Cardiac fibroblast (primary cell): ENCODE measurements around the gene SACM1L.

Experiments
- DNase-seq, 2 donors: peaks; one replicate each; pipeline versions ENCODE4 v3.0.0 to v3.0.0-alpha.2; 2010; ENCODE audit warnings: low read depth in 2 of 2
- H3K4me3 ChIP-seq, 2 donors: replicated peaks in 1 of 2; 1 replicate in 1 of 2; 2 replicates in 1 of 2; pipeline ENCODE4 v1.5.1; 2011; ENCODE audit warnings: low read depth in 2 of 2, low read length in 2 of 2, mild to moderate bottlenecking in 2 of 2, moderate library complexity in 1 of 2
- TF ChIP-seq, protein P1 (sequence below): IDR thresholded peaks from one replicate; pipeline ENCODE4 v1.5.1; 2011; ENCODE audit warnings: low read depth, mild to moderate bottlenecking, low read length, inconsistent platforms

SACM1L gene, protein sequence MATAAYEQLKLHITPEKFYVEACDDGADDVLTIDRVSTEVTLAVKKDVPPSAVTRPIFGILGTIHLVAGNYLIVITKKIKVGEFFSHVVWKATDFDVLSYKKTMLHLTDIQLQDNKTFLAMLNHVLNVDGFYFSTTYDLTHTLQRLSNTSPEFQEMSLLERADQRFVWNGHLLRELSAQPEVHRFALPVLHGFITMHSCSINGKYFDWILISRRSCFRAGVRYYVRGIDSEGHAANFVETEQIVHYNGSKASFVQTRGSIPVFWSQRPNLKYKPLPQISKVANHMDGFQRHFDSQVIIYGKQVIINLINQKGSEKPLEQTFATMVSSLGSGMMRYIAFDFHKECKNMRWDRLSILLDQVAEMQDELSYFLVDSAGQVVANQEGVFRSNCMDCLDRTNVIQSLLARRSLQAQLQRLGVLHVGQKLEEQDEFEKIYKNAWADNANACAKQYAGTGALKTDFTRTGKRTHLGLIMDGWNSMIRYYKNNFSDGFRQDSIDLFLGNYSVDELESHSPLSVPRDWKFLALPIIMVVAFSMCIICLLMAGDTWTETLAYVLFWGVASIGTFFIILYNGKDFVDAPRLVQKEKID

DNA sequence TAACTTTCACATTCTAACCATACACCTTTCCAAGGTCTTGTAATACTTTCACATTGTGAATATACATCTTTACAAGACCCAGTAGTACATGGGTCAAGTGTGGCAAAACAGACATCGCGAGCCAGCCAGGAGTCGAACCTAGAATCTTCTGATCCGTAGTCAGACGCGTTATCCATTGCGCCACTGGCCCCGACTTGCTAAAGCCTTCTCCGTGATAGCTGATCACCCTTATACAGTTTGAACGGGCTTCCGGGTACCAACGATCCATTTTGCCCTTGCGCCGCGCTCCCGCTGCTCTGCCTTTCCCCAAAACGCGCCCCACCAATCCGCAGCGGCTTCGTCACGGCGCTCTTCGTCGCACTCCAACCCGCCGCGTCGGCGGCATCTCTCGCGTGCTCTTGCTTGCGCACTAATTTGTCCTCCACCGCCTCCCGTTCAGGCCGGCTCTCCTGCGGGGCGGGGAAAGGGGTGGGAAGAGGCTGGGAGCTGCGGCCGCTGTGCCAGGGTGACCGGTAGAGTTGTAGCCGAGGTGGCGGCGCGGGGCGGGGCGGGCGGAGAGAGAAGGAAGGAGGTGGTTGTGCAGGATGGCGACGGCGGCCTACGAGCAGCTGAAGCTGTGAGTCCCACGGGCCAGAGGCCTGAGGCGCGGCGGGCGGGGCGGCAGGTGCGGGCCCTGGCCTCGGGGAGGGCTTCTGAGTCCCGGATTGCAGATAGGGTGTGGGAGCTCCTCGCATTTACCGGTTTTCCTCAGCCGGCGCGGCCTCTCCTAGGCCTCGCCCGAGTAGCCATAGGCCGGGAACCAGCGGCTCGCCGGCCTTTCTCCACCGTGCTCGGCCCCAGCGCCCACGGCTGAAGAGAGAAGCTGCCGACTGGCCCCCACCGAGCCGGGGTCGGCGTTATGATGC, at the start of gene SACM1L:
TSS of gene SACM1L (plus strand) at position 515 of the 905 bp plus-strand sequence. CDS start at position 585, 70 bp downstream.
- DNase-seq, result peak; percentile 99
- peak within 1 kb of the TSS; percentile 78 to 79 for H3K4me3 ChIP-seq
- TF ChIP-seq, protein P1, sequence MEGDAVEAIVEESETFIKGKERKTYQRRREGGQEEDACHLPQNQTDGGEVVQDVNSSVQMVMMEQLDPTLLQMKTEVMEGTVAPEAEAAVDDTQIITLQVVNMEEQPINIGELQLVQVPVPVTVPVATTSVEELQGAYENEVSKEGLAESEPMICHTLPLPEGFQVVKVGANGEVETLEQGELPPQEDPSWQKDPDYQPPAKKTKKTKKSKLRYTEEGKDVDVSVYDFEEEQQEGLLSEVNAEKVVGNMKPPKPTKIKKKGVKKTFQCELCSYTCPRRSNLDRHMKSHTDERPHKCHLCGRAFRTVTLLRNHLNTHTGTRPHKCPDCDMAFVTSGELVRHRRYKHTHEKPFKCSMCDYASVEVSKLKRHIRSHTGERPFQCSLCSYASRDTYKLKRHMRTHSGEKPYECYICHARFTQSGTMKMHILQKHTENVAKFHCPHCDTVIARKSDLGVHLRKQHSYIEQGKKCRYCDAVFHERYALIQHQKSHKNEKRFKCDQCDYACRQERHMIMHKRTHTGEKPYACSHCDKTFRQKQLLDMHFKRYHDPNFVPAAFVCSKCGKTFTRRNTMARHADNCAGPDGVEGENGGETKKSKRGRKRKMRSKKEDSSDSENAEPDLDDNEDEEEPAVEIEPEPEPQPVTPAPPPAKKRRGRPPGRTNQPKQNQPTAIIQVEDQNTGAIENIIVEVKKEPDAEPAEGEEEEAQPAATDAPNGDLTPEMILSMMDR, result no peak

DNA sequence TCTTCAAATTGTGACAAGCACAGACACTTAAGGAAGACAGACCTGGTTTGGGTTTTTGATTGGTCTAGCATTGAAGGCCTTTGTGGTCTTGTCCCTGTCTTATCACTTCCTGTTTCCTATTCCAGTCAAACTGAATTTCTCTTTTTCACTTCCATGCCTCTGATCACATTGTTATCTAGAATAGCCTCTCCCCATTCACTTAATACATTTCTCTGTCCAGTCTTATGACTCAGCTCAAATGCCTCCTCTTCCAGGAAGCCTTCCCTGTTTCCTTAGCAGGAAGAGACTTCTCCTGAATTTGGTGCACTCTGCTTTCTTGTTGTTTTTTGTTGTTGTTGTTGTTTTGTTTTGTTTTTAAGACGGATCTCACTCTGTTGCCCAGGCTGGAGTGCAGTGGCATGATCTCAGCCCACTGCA, 49.1 kb upstream of the SACM1L start:
- DNase-seq, result no peak
- TF ChIP-seq, protein P1, result no peak

DNA sequence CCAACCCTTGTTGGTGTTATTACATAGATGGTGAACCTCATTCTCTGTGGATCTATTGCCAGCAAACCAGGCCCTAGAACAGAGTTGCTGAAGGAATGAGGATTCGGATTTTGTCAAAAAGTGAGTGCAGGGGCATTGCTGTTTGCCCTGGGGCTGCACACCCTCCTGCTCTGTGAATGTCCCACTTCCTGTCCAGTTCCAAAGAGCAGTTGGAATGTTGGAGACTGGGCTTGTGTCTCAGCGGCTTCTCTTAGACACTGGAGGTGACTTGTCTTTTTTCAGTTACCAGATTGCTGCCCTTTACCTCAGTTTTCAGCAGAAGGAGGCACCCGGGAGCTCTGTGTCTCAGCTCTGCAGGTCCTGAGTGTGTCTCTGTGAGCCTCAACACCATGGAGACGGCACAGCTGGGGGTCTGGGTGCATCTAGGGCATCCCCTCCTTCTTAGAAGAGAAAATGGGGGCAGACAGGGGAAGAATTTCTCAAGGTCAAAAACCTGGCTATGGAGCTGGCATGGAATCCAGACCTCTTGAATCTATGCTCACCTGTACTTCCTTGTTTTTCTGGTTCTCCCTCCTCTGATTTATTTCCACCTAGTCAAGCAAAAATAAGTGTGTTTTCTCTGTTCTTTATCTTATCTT, 48.4 kb upstream of the SACM1L start:
- H3K4me3 ChIP-seq, result no peak overlapping the region
- DNase-seq, result no peak
- TF ChIP-seq, protein P1, result no peak

More for the DNA sequence above, 49.1 kb upstream of the SACM1L start:
- H3K4me3 ChIP-seq, result no peak overlapping the region

DNA sequence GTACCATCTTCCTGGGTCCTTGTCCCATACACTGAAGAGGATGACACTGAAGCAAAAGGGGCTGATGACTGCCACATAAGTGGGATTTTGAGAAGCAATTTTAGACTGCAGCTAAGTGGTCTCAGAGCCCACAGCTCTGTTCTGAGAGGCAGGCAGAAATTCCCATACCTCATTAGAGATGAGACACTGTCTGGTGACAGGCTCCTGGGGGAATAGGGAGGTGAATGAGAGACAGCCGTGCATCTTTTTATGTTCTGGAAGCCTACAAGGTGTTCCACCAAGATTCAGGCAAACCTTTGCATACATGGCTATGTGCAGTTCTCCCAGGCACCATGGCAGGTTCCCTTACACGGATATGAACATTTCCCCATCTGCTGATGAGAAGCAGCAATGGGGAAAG, 47.4 kb upstream of the SACM1L start:
- TF ChIP-seq, protein P1, result no peak
- no peak for DNase-seq
- H3K4me3 ChIP-seq, result no peak overlapping the region

DNA sequence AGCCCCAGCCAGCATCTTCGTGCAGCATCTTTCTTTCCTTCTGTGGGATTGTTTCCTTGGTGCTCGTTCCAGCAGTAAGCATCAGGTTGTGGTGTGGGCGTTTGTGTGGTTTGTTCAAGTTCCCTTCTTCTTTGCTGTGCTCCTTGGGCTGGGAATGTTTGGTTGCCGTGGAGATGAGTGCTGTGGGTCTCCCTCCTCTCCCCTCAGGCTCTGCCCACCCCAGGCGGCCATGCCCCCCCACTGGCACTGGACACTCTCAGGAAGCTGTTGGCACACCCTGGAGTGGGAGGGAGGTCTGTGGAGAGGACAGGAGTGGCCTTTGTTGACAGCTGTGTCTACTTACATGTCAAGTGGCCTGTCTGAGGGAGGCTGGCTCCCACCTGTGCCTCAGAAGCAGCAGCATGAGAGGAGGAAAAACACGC, 46.5 kb upstream of the SACM1L start:
- peak; percentile 46 to 70 for DNase-seq
- H3K4me3 ChIP-seq, result no peak overlapping the region
- TF ChIP-seq, protein P1, result no peak
